HL-60/S4 treated with retinoic acid at 250 ng/mL for 4 days and 3 days (cell line): ENCODE data around the gene NAMPT.
"Not testable (repeated sequence)": the region's sequence is repeated elsewhere in the genome, so short reads cannot be mapped to it uniquely, and the experiment has no call there.

ENCODE experiments used
- in situ Hi-C: fragments of 300-500 bp; cut with MboI; formaldehyde crosslinking; loops from 2 replicates; pipeline ENCODE4 v1.7.0; 2022; ENCODE audit warnings: low sequenced_read_pairs

NAMPT gene

DNA sequence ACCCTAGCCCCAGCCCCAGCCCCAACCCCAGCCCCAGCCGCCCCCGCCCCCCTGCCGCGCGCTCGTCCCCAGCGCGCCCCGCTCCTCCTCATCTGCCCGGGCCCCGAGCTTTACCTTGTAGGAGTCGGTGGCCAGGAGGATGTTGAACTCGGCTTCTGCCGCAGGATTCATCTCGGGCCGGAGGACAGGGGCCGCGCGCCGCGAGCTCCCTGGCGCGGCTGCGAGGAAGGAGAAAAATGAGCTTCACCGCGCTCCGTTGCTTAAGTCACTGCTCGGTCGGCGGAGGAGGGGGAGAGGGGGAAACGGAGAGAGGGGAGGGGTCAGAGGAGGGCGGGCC is at the start of gene NAMPT:
Gene NAMPT (minus strand): TSS at position 270 of the 337 bp plus-strand sequence. CDS start 99 bp downstream, at position 171.
- in situ Hi-C loops = no loop called here

GRCh38 chr7:106332201-106332600 is 47.4 kb upstream of the NAMPT start:
- in situ Hi-C loops = no loop called here

GRCh38 chr7:106331441-106332175 is 46.8 kb upstream of the NAMPT start:
- in situ Hi-C loops = no loop called here

DNA sequence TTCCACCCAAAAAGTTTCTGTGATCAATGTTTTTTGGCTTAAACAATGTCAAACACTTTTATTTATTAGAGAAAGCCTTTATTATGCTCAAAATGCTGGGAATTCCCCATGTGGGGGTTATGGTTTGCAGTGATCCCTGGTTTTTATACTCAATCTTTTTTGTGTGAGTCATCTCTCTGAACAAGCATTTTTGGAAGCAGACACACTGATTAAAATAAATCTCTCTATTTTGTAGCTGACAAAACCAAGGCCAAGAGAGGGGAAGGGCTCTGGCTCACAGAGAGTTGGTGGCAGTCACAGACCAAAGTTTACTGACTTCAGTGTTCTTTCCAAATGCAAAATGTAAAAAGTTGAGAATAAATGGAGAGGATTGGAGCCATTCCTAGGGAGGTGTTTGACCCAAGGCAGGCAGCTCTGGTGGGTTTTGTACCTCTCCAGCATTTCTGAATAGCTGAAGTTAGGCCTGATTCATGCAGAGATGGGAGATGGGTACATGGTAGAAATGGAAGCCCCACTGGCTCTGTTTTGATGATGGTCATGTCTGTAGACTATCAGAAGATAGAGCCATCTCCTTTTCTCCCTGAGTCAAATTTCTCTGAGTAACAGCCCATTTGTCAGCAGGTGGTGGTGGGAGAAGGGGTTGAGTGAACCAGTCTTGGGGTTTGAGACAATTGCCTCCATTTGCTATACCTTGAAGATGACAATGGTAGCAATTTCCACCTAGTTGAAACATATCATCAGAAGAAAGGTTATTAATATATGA is 45.4 kb upstream of the NAMPT start:
- in situ Hi-C loops = no loop called here

GRCh38 chr7:106329408-106329807 is 44.6 kb upstream of the NAMPT start:
- in situ Hi-C loops = no loop called here

DNA sequence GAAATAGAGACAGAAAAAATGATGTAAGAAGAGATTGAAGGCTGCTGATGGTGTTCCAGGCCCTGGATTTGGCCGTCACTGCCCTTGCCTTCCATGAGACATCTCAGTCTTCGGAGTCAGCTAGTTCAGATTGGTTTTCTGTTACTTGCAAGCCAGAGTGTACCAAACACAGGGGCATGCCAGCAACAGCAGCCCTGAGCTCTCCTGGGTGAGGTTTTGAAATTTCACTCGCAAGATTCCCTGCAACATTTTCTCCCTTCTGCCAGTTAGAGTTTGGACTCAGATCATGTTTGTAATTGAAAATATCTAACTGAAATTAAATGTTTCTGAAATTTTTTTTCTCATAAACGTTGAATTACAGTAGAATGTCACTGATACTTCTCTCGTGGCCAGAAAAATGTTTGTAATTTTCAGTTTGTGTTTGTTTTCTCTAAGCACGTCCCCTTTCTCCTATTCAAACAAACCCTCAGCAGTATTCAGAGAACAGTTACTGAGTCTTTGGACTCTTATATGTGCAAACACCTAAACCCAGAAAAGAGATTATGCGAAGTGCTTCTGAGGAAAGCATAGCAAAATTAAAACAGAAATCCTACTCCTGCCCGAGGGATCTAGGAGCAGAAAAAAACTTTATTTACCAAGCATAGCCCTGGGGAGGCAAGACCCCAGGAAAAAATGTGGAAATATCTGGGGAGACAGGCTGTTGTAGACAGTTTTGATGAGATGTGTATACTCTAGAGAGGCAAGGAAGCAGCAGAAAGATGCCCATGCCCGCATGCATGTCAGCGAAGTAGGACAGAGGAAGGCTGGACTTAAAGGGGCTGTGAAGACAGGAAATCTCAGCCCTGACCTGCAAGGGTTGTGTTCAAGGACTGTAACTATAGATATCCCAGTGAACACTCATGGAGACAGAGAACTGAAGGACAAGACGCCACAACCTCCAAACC is 43.0 kb upstream of the NAMPT start:
- in situ Hi-C loops = no loop called here

DNA sequence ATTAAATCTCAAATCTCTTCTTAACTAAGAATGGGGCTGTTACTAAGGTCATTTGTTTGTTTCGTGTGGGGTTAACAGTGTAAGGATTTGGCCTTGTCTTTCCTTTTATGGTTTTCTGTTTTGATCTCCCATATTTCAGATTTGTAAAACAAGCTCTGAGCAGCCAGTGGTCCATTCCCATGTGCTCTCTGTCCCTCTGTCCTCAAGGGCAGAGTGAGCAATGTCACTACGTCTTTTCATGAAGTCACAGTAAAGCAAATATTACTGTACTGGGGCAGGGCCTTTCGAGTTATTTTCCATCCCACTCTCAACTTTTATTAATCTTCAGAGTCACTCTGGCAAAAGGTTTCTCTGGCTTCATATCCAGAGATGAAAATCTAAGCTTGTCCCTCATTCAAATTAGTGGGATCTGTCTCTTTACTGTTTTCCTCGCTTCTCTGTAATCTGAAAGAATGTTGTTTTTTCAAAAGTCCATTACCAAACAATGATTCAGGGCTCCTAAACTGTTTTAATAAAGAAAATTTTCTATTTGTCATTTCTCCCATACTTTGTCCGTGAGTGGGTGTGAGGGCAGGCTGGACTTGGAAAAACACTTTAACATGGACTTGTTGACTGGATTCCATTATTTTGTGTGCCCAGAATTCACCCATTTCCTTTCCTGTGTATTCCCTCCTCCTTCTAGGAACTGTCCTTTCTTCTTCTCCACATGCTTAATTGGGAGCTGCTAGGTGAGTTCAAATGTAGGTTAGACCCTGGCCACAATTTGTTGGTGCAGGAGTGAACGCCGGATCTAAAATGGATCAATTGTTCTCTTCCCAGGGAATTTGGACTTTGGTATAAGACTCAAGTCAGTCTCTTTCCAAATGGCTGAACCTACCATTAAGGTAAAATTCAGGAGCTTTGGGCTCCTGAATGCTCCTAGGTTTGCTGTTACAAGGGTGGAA is 42.1 kb upstream of the NAMPT start:
- in situ Hi-C loops = no loop called here

- in situ Hi-C loops = not testable (repeated sequence)
Measured at GRCh38 chr7:106324509-106324908, 39.7 kb upstream of the NAMPT start.

- in situ Hi-C loops = not testable (repeated sequence)
Measured at GRCh38 chr7:106320254-106320770, 35.5 kb upstream of the NAMPT start.

- in situ Hi-C loops = no loop called here
Measured at GRCh38 chr7:106318482-106318881, 33.7 kb upstream of the NAMPT start.

- in situ Hi-C loops = no loop called here
Measured at GRCh38 chr7:106317971-106318370, 33.2 kb upstream of the NAMPT start.

- in situ Hi-C loops = no loop called here
Measured at GRCh38 chr7:106316947-106317346, 32.2 kb upstream of the NAMPT start.

DNA sequence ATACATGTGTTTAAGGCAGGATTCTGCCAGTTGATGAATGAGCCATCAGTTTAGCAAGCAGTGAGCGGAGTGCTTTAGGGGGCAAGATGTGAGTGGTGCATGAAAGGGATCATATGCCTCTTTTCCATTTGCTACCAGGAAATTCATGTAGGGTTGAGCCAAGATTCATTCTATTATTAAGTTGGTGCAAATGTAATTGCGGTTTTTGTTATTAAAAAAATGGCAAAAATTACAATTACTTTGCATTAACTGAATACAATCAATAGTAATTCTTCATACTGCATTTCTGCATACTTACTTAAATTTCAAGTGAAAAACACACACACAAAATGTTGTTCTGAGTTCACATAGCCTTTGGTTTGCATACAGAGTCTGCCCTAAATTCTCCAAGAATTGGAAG is 30.1 kb upstream of the NAMPT start:
- in situ Hi-C loops = no loop called here

DNA sequence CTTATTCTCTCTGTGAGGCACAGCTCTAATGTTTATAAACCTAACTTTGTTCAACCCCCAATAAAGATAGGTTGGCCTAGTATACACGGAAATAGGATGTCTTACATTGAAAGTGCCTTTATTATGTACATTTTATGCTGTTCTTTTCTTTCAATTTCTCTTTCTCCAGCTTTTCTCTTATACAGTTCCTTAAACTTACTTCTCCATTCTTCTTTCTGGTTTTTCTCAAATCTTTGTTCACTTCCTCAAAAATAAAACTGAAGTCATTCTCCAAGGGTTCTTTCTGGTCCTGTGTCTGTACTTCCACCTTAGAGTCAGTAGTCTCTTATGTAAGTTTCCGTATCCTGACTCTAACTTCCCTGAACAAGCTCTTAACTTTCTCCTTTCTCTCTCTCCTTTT is 29.2 kb upstream of the NAMPT start:
- in situ Hi-C loops = no loop called here

DNA sequence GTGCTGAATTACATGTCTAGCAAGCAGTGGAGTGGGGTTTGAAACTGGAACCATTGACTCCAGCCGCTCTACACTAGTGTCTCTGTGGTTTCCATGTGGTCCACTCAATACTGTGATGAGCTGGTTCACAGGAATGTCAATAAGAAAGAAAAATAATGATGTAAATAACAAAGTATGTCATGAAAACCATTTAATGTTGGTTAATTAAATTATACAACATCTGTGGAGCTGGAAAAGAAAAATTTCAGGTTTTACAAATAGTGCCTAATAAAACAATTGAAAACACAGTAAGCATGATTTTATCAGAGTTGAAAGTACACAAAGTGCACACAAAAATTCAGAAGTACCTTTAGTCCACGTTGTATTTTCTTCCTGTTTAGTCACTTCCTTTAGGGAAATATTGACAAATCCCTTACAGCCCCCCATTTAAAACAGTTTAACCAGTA is 28.7 kb upstream of the NAMPT start:
- in situ Hi-C loops = no loop called here

DNA sequence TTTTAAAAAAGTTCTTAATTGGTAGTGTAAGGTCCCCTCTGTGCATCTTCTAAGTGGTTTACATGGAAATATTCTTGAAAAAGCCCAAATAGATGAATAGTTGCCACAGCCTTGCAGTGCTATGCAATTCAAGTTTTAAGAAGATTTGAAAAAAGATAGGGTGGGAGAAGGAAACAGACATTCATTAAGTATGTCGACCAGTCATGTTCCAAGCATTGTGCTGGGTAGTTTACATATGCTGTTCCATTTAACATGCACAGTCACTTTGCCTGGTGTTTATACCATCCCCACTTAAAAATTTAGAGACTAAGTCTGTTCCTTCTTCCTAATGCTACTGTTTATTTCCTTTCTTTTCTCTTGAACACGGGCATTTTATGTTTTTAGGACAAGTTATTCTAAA is 28.1 kb upstream of the NAMPT start:
- in situ Hi-C loops = no loop called here

- in situ Hi-C loops = no loop called here
Measured at GRCh38 chr7:106312099-106312871, 27.5 kb upstream of the NAMPT start.

GRCh38 chr7:106309362-106309761 is 24.6 kb upstream of the NAMPT start:
- in situ Hi-C loops = no loop called here

DNA sequence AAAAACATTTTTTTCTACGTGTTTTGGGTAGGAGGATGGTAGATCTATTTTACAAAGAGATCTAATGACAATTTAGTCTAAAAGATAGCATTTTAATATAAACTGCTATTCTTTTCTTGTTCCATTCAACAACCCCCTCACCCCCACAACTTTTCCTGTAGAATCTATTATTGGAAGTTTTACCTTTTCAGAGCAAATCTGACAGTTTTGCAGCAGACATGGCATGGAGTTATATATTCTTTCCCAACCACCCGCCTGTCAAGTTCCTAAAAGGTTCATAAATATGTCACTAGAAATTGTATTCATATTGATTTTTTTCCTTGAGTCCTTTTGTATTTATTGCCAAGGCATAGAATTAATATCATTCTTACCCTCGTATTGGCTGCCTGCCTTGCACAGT is 21.5 kb upstream of the NAMPT start:
- in situ Hi-C loops = no loop called here
